PC-3 (cell line): ENCODE results near the gene GRIK1. TPM values are rescaled to one million over a fixed set of nuclear protein-coding genes. Genes with fewer than 3 reads are reported as not detected.

Experiments
- ATAC-seq: fragments of 200-7000 bp; cut with Tn5 transposase; 2 replicates; pipeline ENCODE4 v1.9.1; 2020; ENCODE audit warnings: mild to moderate bottlenecking, moderate library complexity
- BruUV-seq: library from RNA; stranded (reverse); fragments of 400-500 nt; replicated peaks from 2 replicates; lab custom pipeline; 2021; lab: Mats Ljungman, UMichigan
- CTCF ChIA-PET: fragments of 300-600 bp; sonication (Branson Sonifier 250); formaldehyde crosslinking; loops from one replicate; lab custom pipeline; 2022; ENCODE audit warnings: antibody characterized with exemption; lab: Charles Lee
- POLR2A ChIA-PET: fragments of 300-600 bp; sonication (Branson Sonifier 250); formaldehyde crosslinking; loops from one replicate; lab custom pipeline; 2022; ENCODE audit warnings: antibody characterized with exemption; ENCODE audit not compliant: unreplicated experiment; lab: Charles Lee
- DNase-seq: peaks from one replicate; pipeline ENCODE4 v3.0.0-alpha.2; 2015
- H2AFZ ChIP-seq: fragments of 300-600 bp; sonication (generic); 2 replicates; pipeline ENCODE4 v1.6.0; 2016; ENCODE audit warnings: antibody characterized with exemption, low read length
- H3F3A ChIP-seq: fragments of 300-600 bp; sonication (generic); one replicate; pipeline ENCODE4 v1.6.0; 2017; ENCODE audit warnings: antibody characterized with exemption, low read length, control low read depth, mild to moderate bottlenecking; ENCODE audit not compliant: unreplicated experiment
- H3K27ac ChIP-seq: fragments of 300-600 bp; sonication (generic); 2 replicates; pipeline ENCODE4 v1.5.1; 2016; ENCODE audit warnings: mild to moderate bottlenecking, low read length
- H3K27me3 ChIP-seq: fragments of 300-600 bp; sonication (generic); 2 replicates; pipeline ENCODE4 v1.6.1; 2016; ENCODE audit warnings: low read length, mixed read lengths
- H3K36me3 ChIP-seq: fragments of 300-600 bp; sonication (generic); 2 replicates; pipeline ENCODE4 v1.6.1; 2016; ENCODE audit warnings: low read depth, mixed run types, low read length, mixed read lengths
- H3K4me1 ChIP-seq: fragments of 300-600 bp; sonication (generic); 2 replicates; pipeline ENCODE4 v1.5.1; 2016; ENCODE audit warnings: low read length; ENCODE audit not compliant: insufficient read depth
- H3K4me2 ChIP-seq: fragments of 300-600 bp; sonication (generic); 2 replicates; pipeline ENCODE4 v1.6.0; 2016; ENCODE audit warnings: low read length
- H3K4me3 ChIP-seq: fragments of 300-600 bp; sonication (generic); 2 replicates; pipeline ENCODE4 v1.5.1; 2016; ENCODE audit warnings: mild to moderate bottlenecking, low read length, mixed read lengths
- H3K79me2 ChIP-seq: fragments of 300-600 bp; sonication (generic); 2 replicates; pipeline ENCODE4 v1.6.1; 2017; ENCODE audit warnings: low read length, mixed read lengths
- H3K9ac ChIP-seq: fragments of 300-600 bp; sonication (generic); 2 replicates; pipeline ENCODE4 v1.6.0; 2016; ENCODE audit warnings: mild to moderate bottlenecking, low read length
- H3K9me2 ChIP-seq: fragments of 300-600 bp; sonication (generic); replicated peaks from 2 replicates; pipeline ENCODE4 v1.6.1; 2016; ENCODE audit warnings: mixed run types, low read length, mixed read lengths
- H3K9me3 ChIP-seq: fragments of 300-600 bp; sonication (generic); 2 replicates; pipeline ENCODE4 v1.6.1; 2016; ENCODE audit warnings: low read length, mixed read lengths
- H4K20me1 ChIP-seq: fragments of 300-600 bp; sonication (generic); 2 replicates; pipeline ENCODE4 v1.6.1; 2016; ENCODE audit warnings: low read length, mixed read lengths
- CTCF ChIP-seq: fragments of 300-600 bp; sonication (generic); conservative IDR thresholded peaks from 2 replicates; pipeline ENCODE4 v1.5.1; 2017; ENCODE audit warnings: antibody characterized with exemption, low read depth, mild to moderate bottlenecking, low read length
- EZH2 ChIP-seq: fragments of 300-600 bp; sonication (generic); IDR thresholded peaks from one replicate; pipeline ENCODE4 v1.6.1; 2017; ENCODE audit warnings: antibody characterized with exemption, mild to moderate bottlenecking, low read length; ENCODE audit not compliant: unreplicated experiment
- EZH2phosphoT487 ChIP-seq: fragments of 300-600 bp; sonication (generic); IDR thresholded peaks from 2 replicates; pipeline ENCODE4 v1.6.1; 2018; ENCODE audit warnings: mild to moderate bottlenecking, antibody characterized with exemption, low read length, borderline replicate concordance
- intact Hi-C: fragments of 100-400 bp; cut with micrococcal nuclease; formaldehyde crosslinking; loops from 2 replicates; pipeline ENCODE4 v1.9.0; 2023
- total RNA-seq: library from RNA; depleted of rRNA; stranded (reverse); fragments of >200 nt; gene quantifications from 2 replicates; pipeline ENCODE4 v1.2.3, GENCODE V29; 2014

Gene GRIK1
- total RNA-seq, 1 experiment from 2014 or later, result not detected

DNA sequence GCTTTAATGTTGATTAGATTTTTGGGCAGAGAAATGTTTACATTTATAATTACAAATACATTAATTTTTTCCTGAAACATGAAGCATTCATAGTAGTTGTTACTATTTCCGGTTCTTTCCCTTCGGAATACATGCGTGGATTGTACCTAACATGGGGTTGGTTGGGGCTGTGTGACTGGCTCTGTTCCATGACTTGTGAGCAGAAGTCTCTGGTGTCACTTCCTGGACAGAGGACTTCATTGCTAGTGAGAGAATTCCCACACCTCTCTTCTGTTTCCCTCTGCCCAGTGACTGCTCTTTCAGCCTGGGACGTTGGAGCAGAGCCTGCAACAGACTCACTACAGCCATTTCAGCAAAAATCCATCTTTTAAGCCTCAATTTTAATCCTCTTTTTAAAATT, 231.4 kb downstream of the GRIK1 start:
- Histone ChIP-seq H4K20me1 (no peaks in the 10 kb centered on the region), H3K9me2 (no peaks in the 10 kb centered on the region), H3K79me2 (no peaks in the 10 kb centered on the region), H3K4me2 (no peak overlapping the region), H3F3A (no peaks in the 10 kb centered on the region), H2AFZ (no peak overlapping the region), H3K9ac (no peak overlapping the region), H3K27ac (no peak overlapping the region), H3K4me3 (no peak overlapping the region), H3K36me3 (no peaks in the 10 kb centered on the region), H3K4me1 (no peaks in the 10 kb centered on the region), H3K9me3 (no peaks in the 10 kb centered on the region), H3K27me3 (peaks cover 7% of the 10 kb centered on the region; the same call in 1 of the 2 replicates)
- ATAC-seq (no peak), DNase-seq (no peak)
- ChIA-PET CTCF (no interaction called here), POLR2A (no interaction called here)
- no peak for TF ChIP-seq CTCF
- TF ChIP-seq EZH2phosphoT487, result no peak
- TF ChIP-seq EZH2, result no peak
- intact Hi-C loops, result no loop called here
- BruUV-seq, result no TSS peak

GRCh38 chr21:29704719-29705118, 235.1 kb downstream of the GRIK1 start:
- no peak overlapping the region for H2AFZ ChIP-seq
- POLR2A ChIA-PET, result no interaction called here
- no peaks in the 10 kb centered on the region for H3K4me1 ChIP-seq
- H3K9ac ChIP-seq, result no peak overlapping the region
- no peak for TF ChIP-seq CTCF
- TF ChIP-seq EZH2phosphoT487, result no peak
- TF ChIP-seq EZH2, result no peak
- H3K36me3 ChIP-seq, result no peaks in the 10 kb centered on the region
- no peak for ATAC-seq
- H3K9me2 ChIP-seq, result no peaks in the 10 kb centered on the region
- H3K4me3 ChIP-seq, result no peak overlapping the region
- intact Hi-C loops, result no loop called here
- DNase-seq, result no peak
- H3K79me2 ChIP-seq, result no peaks in the 10 kb centered on the region
- H3K9me3 ChIP-seq, result no peaks in the 10 kb centered on the region
- H3K27ac ChIP-seq, result no peak overlapping the region
- H3K27me3 ChIP-seq, result peaks cover 7% of the 10 kb centered on the region; the same call in 1 of the 2 replicates
- H4K20me1 ChIP-seq, result no peaks in the 10 kb centered on the region
- H3F3A ChIP-seq, result no peaks in the 10 kb centered on the region
- H3K4me2 ChIP-seq, result no peak overlapping the region
- BruUV-seq, result no TSS peak
- CTCF ChIA-PET, result no interaction called here

DNA sequence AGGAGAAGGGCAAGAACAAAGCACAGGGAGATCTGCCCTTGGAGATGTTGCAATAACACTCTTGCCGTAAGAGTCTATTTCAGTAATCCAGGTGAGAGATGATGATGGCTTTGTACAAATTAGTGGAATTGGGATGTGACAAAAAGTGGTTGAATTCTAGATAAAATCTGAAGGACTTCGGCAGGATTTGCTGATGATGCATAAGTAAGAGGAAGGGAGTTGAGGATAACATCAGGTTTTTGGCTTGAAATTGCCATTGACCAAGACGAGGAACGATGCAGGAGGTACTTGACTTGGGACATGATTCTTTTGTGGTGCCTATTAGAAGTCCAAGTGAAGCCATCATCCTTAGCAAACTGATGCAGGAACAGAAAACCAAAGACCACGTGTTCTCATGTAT, 238.1 kb downstream of the GRIK1 start:
- TF ChIP-seq CTCF, result no peak
- no peak for TF ChIP-seq EZH2phosphoT487
- no peak for TF ChIP-seq EZH2
- Histone ChIP-seq H3K27me3 (peaks cover 7% of the 10 kb centered on the region; the same call in 1 of the 2 replicates), H3K9me3 (no peaks in the 10 kb centered on the region), H3K27ac (no peak overlapping the region), H3K9ac (no peak overlapping the region), H3K4me2 (no peak overlapping the region), H3K4me3 (no peak overlapping the region), H3K9me2 (no peaks in the 10 kb centered on the region), H3K79me2 (no peaks in the 10 kb centered on the region), H3K36me3 (no peaks in the 10 kb centered on the region), H4K20me1 (no peaks in the 10 kb centered on the region), H3F3A (no peaks in the 10 kb centered on the region), H2AFZ (no peak overlapping the region), H3K4me1 (no peaks in the 10 kb centered on the region)
- POLR2A ChIA-PET, result no interaction called here
- DNase-seq (no peak), ATAC-seq (no peak)
- intact Hi-C loops, result no loop called here
- no TSS peak for BruUV-seq
- CTCF ChIA-PET, result no interaction called here
